A549 (cell line): ENCODE results near the gene ANXA2.

ENCODE experiments used
- CTCF ChIP-seq: fragments of >200 bp; sonication (Bioruptor Twin); formaldehyde crosslinking; IDR thresholded peaks from 3 replicates; pipeline ENCODE4 v1.5.1; 2016
- KDM5A ChIP-seq: fragments of 200-600 bp; sonication (generic); IDR thresholded peaks from 2 replicates; pipeline ENCODE4 v1.6.1; 2016; ENCODE audit warnings: antibody characterized with exemption, mild to moderate bottlenecking
- MAFK ChIP-seq: fragments of 450-650 bp; IDR thresholded peaks from 2 replicates; pipeline ENCODE4 v1.6.1; 2014; ENCODE audit not compliant: partially characterized antibody
- PBX3 ChIP-seq: IDR thresholded peaks from 2 replicates; pipeline ENCODE4 v1.6.1; 2012
- PHF8 ChIP-seq: fragments of 200-600 bp; sonication (generic); IDR thresholded peaks from 2 replicates; pipeline ENCODE4 v1.6.1; 2016; ENCODE audit warnings: low read depth, mild to moderate bottlenecking, antibody characterized with exemption, moderate library complexity, borderline replicate concordance
- REST ChIP-seq: fragments of 200-600 bp; sonication (generic); IDR thresholded peaks from 2 replicates; pipeline ENCODE4 v1.6.1; 2016; ENCODE audit warnings: antibody characterized with exemption, mild to moderate bottlenecking, moderate library complexity
- RFX5 ChIP-seq: fragments of 450-650 bp; IDR thresholded peaks from 2 replicates; pipeline ENCODE4 v1.7.1; 2014; ENCODE audit warnings: antibody characterized with exemption, mild to moderate bottlenecking, moderate library complexity

- TF ChIP-seq CTCF: no peak
- TF ChIP-seq PBX3: no peak
- TF ChIP-seq KDM5A: no peak
- no peak for TF ChIP-seq PHF8
- TF ChIP-seq RFX5: no peak
- no peak for TF ChIP-seq MAFK
- no peak for TF ChIP-seq REST
Observed at GRCh38 chr15:60399246-60399915, 1.6 kb upstream of the ANXA2 start.
